Measurements from ENCODE around the gene ALKBH6. TPM values are rescaled to one million over a fixed set of nuclear protein-coding genes. Genes with fewer than 3 reads are reported as not detected.

ALKBH6 gene
- total RNA-seq, 1 donor from 2014 or later, result 5.5 TPM

- DNase-seq (ENCODE audit: low read depth in 2 of 2), result no peak
These were observed 53.5 kb downstream of the ALKBH6 start for GRCh38 chr19:35960432-35960972.

GRCh38 chr19:35959968-35960320 lies 54.1 kb downstream of the ALKBH6 start:
- DNase-seq (ENCODE audit: low read depth in 2 of 2), result no peak

Other genes starting within 250 kb of the ALKBH6 start
- 1.0 and 2.3 TPM in 2 replicates for gene ARHGAP33, start 238.6 kb downstream of the ALKBH6 start, total RNA-seq
- gene PRODH2, start 201.4 kb downstream of the ALKBH6 start, total RNA-seq, result not detected in 2 replicates
- gene NPHS1, start 161.7 kb downstream of the ALKBH6 start, total RNA-seq, result not detected in 2 replicates
- gene KIRREL2, start 157.3 kb downstream of the ALKBH6 start, total RNA-seq, result not detected in 2 replicates
- 1.8 TPM in 2 replicates for gene APLP1, start 145.6 kb downstream of the ALKBH6 start, total RNA-seq
- 1.4 and 2.8 TPM in 2 replicates for gene NFKBID, start 113.7 kb downstream of the ALKBH6 start, total RNA-seq
- 0.38 and 0.39 TPM in 2 replicates for gene HCST, start 111.7 kb downstream of the ALKBH6 start, total RNA-seq
- gene TYROBP, start 105.9 kb downstream of the ALKBH6 start, total RNA-seq, result not detected in 2 replicates
- 0.77 and 2.9 TPM in 2 replicates for gene LRFN3, start 77.8 kb downstream of the ALKBH6 start, total RNA-seq
- gene SDHAF1, start 19.0 kb downstream of the ALKBH6 start, total RNA-seq, result 7.2 and 14.0 TPM in 2 replicates
- gene SYNE4, start 5.4 kb downstream of the ALKBH6 start, total RNA-seq, result under 0.01 TPM in 1 of 2 replicates, not detected in the other
- gene CLIP3, start 18.7 kb upstream of the ALKBH6 start, total RNA-seq, result 1.3 and 6.1 TPM in 2 replicates
- 0.77 and 1.1 TPM in 2 replicates for gene THAP8, start 40.1 kb upstream of the ALKBH6 start, total RNA-seq
- 1.8 and 2.7 TPM in 2 replicates for gene WDR62, start 40.7 kb upstream of the ALKBH6 start, total RNA-seq
- gene OVOL3, start 96.9 kb upstream of the ALKBH6 start, total RNA-seq, result not detected in 2 replicates
- gene POLR2I, start 100.7 kb upstream of the ALKBH6 start, total RNA-seq, result 108 and 117 TPM in 2 replicates
- 163 and 164 TPM in 2 replicates for gene TBCB, start 101.3 kb upstream of the ALKBH6 start, total RNA-seq
- gene CAPNS1, start 125.9 kb upstream of the ALKBH6 start, total RNA-seq, result 383 and 452 TPM in 2 replicates
- 32.7 and 77.4 TPM in 2 replicates for gene COX7A1, start 138.2 kb upstream of the ALKBH6 start, total RNA-seq
- gene ZNF565, start 200.5 kb upstream of the ALKBH6 start, total RNA-seq, result 2.2 and 3.3 TPM in 2 replicates
- 49.2 and 60.7 TPM in 2 replicates for gene ZNF146, start 200.9 kb upstream of the ALKBH6 start, total RNA-seq

Measured in dermis microvascular lymphatic vessel endothelial cell (primary cell).